GM12865 (cell line): ENCODE measurements around the gene BMP6.

ENCODE experiments used
- DNase-seq: peaks from one replicate; pipeline ENCODE4 v3.0.0; 2010; ENCODE audit warnings: low read depth
- H3K4me3 ChIP-seq: 2 replicates; pipeline ENCODE4 v1.5.1; 2011; ENCODE audit warnings: mild to moderate bottlenecking, low read depth, low read length, control low read depth
- TF ChIP-seq, protein P1 (sequence below): IDR thresholded peaks from 2 replicates; pipeline ENCODE4 v1.5.1; 2011; ENCODE audit warnings: low read length, control low read depth, low read depth, inconsistent platforms; ENCODE audit not compliant: insufficient read depth; ENCODE audit errors: missing control alignments

Gene BMP6

GRCh38 chr6:7730784-7731227 is 4.9 kb downstream of the BMP6 start:
- DNase-seq: no peak
- TF ChIP-seq, protein P1, sequence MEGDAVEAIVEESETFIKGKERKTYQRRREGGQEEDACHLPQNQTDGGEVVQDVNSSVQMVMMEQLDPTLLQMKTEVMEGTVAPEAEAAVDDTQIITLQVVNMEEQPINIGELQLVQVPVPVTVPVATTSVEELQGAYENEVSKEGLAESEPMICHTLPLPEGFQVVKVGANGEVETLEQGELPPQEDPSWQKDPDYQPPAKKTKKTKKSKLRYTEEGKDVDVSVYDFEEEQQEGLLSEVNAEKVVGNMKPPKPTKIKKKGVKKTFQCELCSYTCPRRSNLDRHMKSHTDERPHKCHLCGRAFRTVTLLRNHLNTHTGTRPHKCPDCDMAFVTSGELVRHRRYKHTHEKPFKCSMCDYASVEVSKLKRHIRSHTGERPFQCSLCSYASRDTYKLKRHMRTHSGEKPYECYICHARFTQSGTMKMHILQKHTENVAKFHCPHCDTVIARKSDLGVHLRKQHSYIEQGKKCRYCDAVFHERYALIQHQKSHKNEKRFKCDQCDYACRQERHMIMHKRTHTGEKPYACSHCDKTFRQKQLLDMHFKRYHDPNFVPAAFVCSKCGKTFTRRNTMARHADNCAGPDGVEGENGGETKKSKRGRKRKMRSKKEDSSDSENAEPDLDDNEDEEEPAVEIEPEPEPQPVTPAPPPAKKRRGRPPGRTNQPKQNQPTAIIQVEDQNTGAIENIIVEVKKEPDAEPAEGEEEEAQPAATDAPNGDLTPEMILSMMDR: no peak
- H3K4me3 ChIP-seq: no peak overlapping the region

GRCh38 chr6:7731294-7731693 is 5.4 kb downstream of the BMP6 start:
- no peak overlapping the region for H3K4me3 ChIP-seq
- TF ChIP-seq, protein P1: no peak
- no peak for DNase-seq

- TF ChIP-seq, protein P1: no peak
- no peak for DNase-seq
These were observed 6.3 kb downstream of the BMP6 start for GRCh38 chr6:7732228-7732627.

DNA sequence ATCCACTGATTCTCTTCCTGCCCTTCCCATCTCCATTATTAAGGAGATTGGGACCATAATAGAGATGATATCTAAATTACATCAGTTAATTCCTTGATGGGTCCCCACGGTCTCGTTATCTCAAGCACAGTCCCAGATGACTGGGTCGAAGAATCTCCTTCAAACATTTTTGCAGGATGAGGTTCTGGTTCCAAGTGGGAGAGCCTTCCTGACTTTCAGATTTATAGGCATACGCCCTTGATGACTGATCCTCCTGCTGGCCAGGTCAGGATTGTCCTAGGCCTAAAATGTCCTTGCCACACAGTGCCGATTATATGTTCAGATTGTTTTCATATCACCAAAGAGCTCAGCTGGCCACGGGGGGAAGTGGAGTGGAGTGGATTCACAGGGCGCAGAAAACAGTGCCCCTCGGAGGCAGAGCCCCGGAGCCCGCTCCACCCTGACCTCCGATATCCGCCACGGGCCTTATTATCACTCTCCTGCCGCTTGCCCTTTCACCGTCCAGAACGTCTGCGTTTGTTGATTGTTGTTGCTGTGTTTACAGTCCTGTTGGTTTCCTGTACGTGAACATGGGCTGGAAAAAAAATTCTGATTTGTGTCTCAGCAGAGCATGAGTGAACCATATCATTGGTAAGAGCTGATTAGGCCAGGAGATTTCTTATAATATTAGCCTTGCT is 8.9 kb downstream of the BMP6 start:
- DNase-seq: no peak
- TF ChIP-seq, protein P1: no peak
- no peak overlapping the region for H3K4me3 ChIP-seq

More at GRCh38 chr6:7732228-7732627, 6.3 kb downstream of the BMP6 start:
- H3K4me3 ChIP-seq: no peak overlapping the region

- DNase-seq: no peak
- TF ChIP-seq, protein P1: no peak
- H3K4me3 ChIP-seq: no peak overlapping the region
These were observed 11.2 kb downstream of the BMP6 start for GRCh38 chr6:7737106-7737505.

- TF ChIP-seq, protein P1: no peak
- no peak overlapping the region for H3K4me3 ChIP-seq
- no peak for DNase-seq
These were observed 12.0 kb downstream of the BMP6 start for GRCh38 chr6:7737867-7738266.
